ENCODE results near the gene CLASP1. TPM values are rescaled to one million over a fixed set of nuclear protein-coding genes. Genes with fewer than 3 reads are reported as not detected.

CLASP1 gene
- polyA plus RNA-seq, 3 donors from 2014 or later = 7.4 to 46.8 (median 22.0) TPM

GRCh38 chr2:121472470-121472993, 176.7 kb downstream of the CLASP1 start:
- peak overlapping the region; percentile 69 to 95 (median 82) for H3K27ac Mint-ChIP-seq
- peaks cover 96 to 100% of the 10 kb centered on the region in 2 donors for H3K4me1 Mint-ChIP-seq
- H3K36me3 Mint-ChIP-seq = peaks cover 5 to 23% (median 17%) of the 10 kb centered on the region in 3 donors
- peak; percentile 28 to 39 (median 33) for DNase-seq
- H3K27me3 Mint-ChIP-seq (ENCODE audit: low read depth in 3 of 3) = peaks cover 0 to 5% (median 3%) of the 10 kb centered on the region in 3 donors
- H3K4me3 Mint-ChIP-seq = peak overlapping the region; percentile 12 to 66 (median 55)
- no peaks in the 10 kb centered on the region for H3K9me3 Mint-ChIP-seq

GRCh38 chr2:121471532-121472469, 177.5 kb downstream of the CLASP1 start:
- Mint-ChIP-seq H3K27ac (peak overlapping the region; percentile 69 to 95 (median 82)), H3K36me3 (peaks cover 9 to 30% (median 21%) of the 10 kb centered on the region in 3 donors), H3K4me3 (peak overlapping the region; percentile 34 to 66 (median 55))

GRCh38 chr2:121470917-121471316, 178.3 kb downstream of the CLASP1 start:
- no peaks in the 10 kb centered on the region for H3K9me3 Mint-ChIP-seq
- peaks cover 0 to 5% (median 3%) of the 10 kb centered on the region in 3 donors for H3K27me3 Mint-ChIP-seq (ENCODE audit: low read depth in 3 of 3)
- H3K4me3 Mint-ChIP-seq = peak overlapping the region in 2 of 5 donors; percentile 29 to 55
- peak overlapping the region; percentile 69 to 95 (median 82) for H3K27ac Mint-ChIP-seq
- H3K4me1 Mint-ChIP-seq = peaks cover 87 to 99% of the 10 kb centered on the region in 2 donors
- DNase-seq = no peak
- H3K36me3 Mint-ChIP-seq = peaks cover 11 to 34% (median 22%) of the 10 kb centered on the region in 3 donors

More at GRCh38 chr2:121471532-121472469, 177.5 kb downstream of the CLASP1 start:
- H3K9me3 Mint-ChIP-seq = no peaks in the 10 kb centered on the region
- peaks cover 0 to 5% (median 3%) of the 10 kb centered on the region in 3 donors for H3K27me3 Mint-ChIP-seq (ENCODE audit: low read depth in 3 of 3)
- H3K4me1 Mint-ChIP-seq = peaks cover 94 to 100% of the 10 kb centered on the region in 2 donors
- peak in 1 of 3 donors; percentile 7 for DNase-seq

GRCh38 chr2:121469356-121469755, 179.9 kb downstream of the CLASP1 start:
- Mint-ChIP-seq H3K27me3 (ENCODE audit: low read depth in 3 of 3) (peaks cover 0 to 5% (median 3%) of the 10 kb centered on the region in 3 donors), H3K9me3 (no peaks in the 10 kb centered on the region), H3K4me3 (peak overlapping the region; percentile 39 to 78 (median 74)), H3K36me3 (peaks cover 11 to 34% (median 22%) of the 10 kb centered on the region in 3 donors), H3K27ac (peak overlapping the region; percentile 87 to 96 (median 92)), H3K4me1 (peaks cover 74 to 84% of the 10 kb centered on the region in 2 donors)
- DNase-seq = no peak

GRCh38 chr2:121468936-121469335, 180.3 kb downstream of the CLASP1 start:
- DNase-seq = peak; percentile 57 to 70 (median 62)
- H3K9me3 Mint-ChIP-seq = no peaks in the 10 kb centered on the region
- peaks cover 11 to 34% (median 22%) of the 10 kb centered on the region in 3 donors for H3K36me3 Mint-ChIP-seq
- peak overlapping the region; percentile 39 to 78 (median 74) for H3K4me3 Mint-ChIP-seq
- H3K4me1 Mint-ChIP-seq = peaks cover 70 to 79% of the 10 kb centered on the region in 2 donors
- peaks cover 0 to 5% (median 3%) of the 10 kb centered on the region in 3 donors for H3K27me3 Mint-ChIP-seq (ENCODE audit: low read depth in 3 of 3)
- H3K27ac Mint-ChIP-seq = peak overlapping the region; percentile 87 to 96 (median 92)

GRCh38 chr2:121459291-121459690, 190.0 kb downstream of the CLASP1 start:
- peaks cover 0 to 3% of the 10 kb centered on the region in 2 donors for H3K4me1 Mint-ChIP-seq
- peaks cover 21 to 52% (median 27%) of the 10 kb centered on the region in 3 donors for H3K36me3 Mint-ChIP-seq
- no peak overlapping the region for H3K27ac Mint-ChIP-seq
- no peaks in the 10 kb centered on the region for H3K9me3 Mint-ChIP-seq
- H3K27me3 Mint-ChIP-seq (ENCODE audit: low read depth in 3 of 3) = peaks cover 0 to 2% (median 0%) of the 10 kb centered on the region in 3 donors
- H3K4me3 Mint-ChIP-seq = no peak overlapping the region
- no peak for DNase-seq

GRCh38 chr2:121456325-121456724, 192.9 kb downstream of the CLASP1 start:
- Mint-ChIP-seq H3K27me3 (ENCODE audit: low read depth in 3 of 3) (peaks cover 0 to 2% (median 0%) of the 10 kb centered on the region in 3 donors), H3K9me3 (no peaks in the 10 kb centered on the region), H3K36me3 (peaks cover 10 to 43% (median 18%) of the 10 kb centered on the region in 3 donors), H3K27ac (peak overlapping the region in 3 of 6 donors; percentile 6 to 76 (median 66)), H3K4me3 (no peak overlapping the region), H3K4me1 (peaks cover 1 to 4% of the 10 kb centered on the region in 2 donors)
- no peak for DNase-seq

- Mint-ChIP-seq H3K27ac (peak overlapping the region in 1 of 6 donors; percentile 4), H3K9me3 (no peaks in the 10 kb centered on the region), H3K27me3 (ENCODE audit: low read depth in 3 of 3) (peaks cover 0 to 2% (median 0%) of the 10 kb centered on the region in 3 donors)
These were observed 193.8 kb downstream of the CLASP1 start for GRCh38 chr2:121455446-121455845.

GRCh38 chr2:121454549-121455090, 194.6 kb downstream of the CLASP1 start:
- H3K4me1 Mint-ChIP-seq = peaks cover 1 to 4% of the 10 kb centered on the region in 2 donors
- no peaks in the 10 kb centered on the region for H3K9me3 Mint-ChIP-seq
- DNase-seq = no peak
- H3K27ac Mint-ChIP-seq = no peak overlapping the region
- peaks cover 7 to 51% (median 20%) of the 10 kb centered on the region in 3 donors for H3K36me3 Mint-ChIP-seq
- no peak overlapping the region for H3K4me3 Mint-ChIP-seq
- H3K27me3 Mint-ChIP-seq (ENCODE audit: low read depth in 3 of 3) = peaks cover 0 to 2% (median 0%) of the 10 kb centered on the region in 3 donors

More at GRCh38 chr2:121455446-121455845, 193.8 kb downstream of the CLASP1 start:
- H3K4me3 Mint-ChIP-seq = no peak overlapping the region
- peaks cover 1 to 4% of the 10 kb centered on the region in 2 donors for H3K4me1 Mint-ChIP-seq
- no peak for DNase-seq
- peaks cover 11 to 50% (median 18%) of the 10 kb centered on the region in 3 donors for H3K36me3 Mint-ChIP-seq

GRCh38 chr2:121451398-121451797, 197.9 kb downstream of the CLASP1 start:
- Mint-ChIP-seq H3K27ac (peak overlapping the region in 2 of 6 donors; percentile 19 to 23), H3K4me3 (no peak overlapping the region), H3K36me3 (peaks cover 21 to 61% (median 37%) of the 10 kb centered on the region in 3 donors), H3K9me3 (no peaks in the 10 kb centered on the region), H3K4me1 (peaks cover 1 to 4% of the 10 kb centered on the region in 2 donors), H3K27me3 (ENCODE audit: low read depth in 3 of 3) (peaks cover 0 to 2% (median 0%) of the 10 kb centered on the region in 3 donors)
- no peak for DNase-seq

GRCh38 chr2:121450301-121450700, 199.0 kb downstream of the CLASP1 start:
- peaks cover 0 to 4% of the 10 kb centered on the region in 2 donors for H3K4me1 Mint-ChIP-seq

GRCh38 chr2:121446647-121447241, 202.5 kb downstream of the CLASP1 start:
- Mint-ChIP-seq H3K9me3 (no peaks in the 10 kb centered on the region), H3K27me3 (ENCODE audit: low read depth in 3 of 3) (peaks cover 0 to 2% (median 0%) of the 10 kb centered on the region in 3 donors), H3K27ac (peak overlapping the region in 1 of 6 donors; percentile 23), H3K36me3 (peaks cover 31 to 66% (median 48%) of the 10 kb centered on the region in 3 donors), H3K4me3 (no peak overlapping the region), H3K4me1 (peaks cover 0 to 1% of the 10 kb centered on the region in 2 donors)
- DNase-seq = no peak

More at GRCh38 chr2:121450301-121450700, 199.0 kb downstream of the CLASP1 start:
- no peak overlapping the region for H3K27ac Mint-ChIP-seq
- H3K9me3 Mint-ChIP-seq = no peaks in the 10 kb centered on the region
- no peak overlapping the region for H3K4me3 Mint-ChIP-seq
- H3K36me3 Mint-ChIP-seq = peaks cover 26 to 58% (median 42%) of the 10 kb centered on the region in 3 donors
- no peak for DNase-seq
- H3K27me3 Mint-ChIP-seq (ENCODE audit: low read depth in 3 of 3) = no peaks in the 10 kb centered on the region

- Mint-ChIP-seq H3K36me3 (peaks cover 29 to 60% (median 34%) of the 10 kb centered on the region in 3 donors), H3K4me3 (no peak overlapping the region), H3K27me3 (ENCODE audit: low read depth in 3 of 3) (peaks cover 0 to 2% (median 0%) of the 10 kb centered on the region in 3 donors), H3K9me3 (no peaks in the 10 kb centered on the region), H3K4me1 (peaks cover 0 to 1% of the 10 kb centered on the region in 2 donors), H3K27ac (no peak overlapping the region)
- no peak for DNase-seq
These were observed 206.4 kb downstream of the CLASP1 start for GRCh38 chr2:121442889-121443288.

All from immature natural killer cell (primary cell).